ENCODE data around the gene BMF.

Gene BMF

DNA sequence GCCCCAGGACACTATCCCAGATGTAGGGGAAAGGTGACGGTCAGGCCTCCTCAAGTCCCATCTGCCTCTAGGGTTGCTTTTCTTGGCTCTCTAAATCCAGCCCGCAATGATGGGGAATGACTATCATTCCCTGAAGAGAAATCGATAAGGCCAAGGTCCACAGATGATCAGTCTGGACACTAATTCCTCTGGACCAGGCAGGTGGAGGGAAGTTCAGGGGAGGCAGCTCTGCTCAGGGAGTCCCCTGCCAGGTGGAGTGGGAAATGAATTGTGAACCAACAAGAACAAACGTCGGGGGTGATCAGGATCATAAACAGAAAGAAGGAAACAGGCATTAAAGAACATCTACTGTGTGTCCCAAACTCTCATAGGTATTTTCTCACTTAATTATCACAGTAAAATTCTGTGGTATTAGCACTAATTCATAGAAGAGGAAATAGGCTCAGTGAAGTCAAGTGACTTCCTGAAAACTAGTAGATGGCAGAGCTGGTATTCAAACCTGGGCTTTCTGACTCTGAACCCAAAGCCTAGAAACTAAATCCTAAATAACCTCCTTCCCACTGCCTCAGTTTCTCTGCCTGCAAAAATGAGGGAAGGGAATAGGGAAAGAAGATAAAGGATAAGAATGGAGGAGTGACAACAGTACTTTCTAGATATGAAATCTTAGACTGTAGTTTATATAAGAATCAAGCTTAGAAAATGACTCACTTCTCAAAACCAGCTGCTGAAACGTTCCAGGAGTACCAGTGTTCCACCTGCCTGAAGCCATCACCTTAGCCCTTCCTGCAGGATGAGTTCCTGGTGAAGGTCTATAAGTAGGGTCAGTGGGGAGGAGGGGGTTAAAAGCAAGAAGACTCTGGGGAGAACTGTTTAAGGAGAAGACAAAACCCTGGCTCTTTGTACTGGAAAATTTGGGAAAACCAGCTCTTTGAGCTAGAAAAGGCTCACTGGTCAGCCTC lies 7.5 kb downstream of the BMF start:
- Mint-ChIP-seq H3K27me3 (no peaks in the 10 kb centered on the region), H3K4me1 (peaks cover 91% of the 10 kb centered on the region), H3K36me3 (ENCODE audit: low read depth) (no peaks in the 10 kb centered on the region), H3K9me3 (no peaks in the 10 kb centered on the region), H3K27ac (peak overlapping the region; percentile 78), H3K4me3 (peak overlapping the region; percentile 49)
- ATAC-seq, result no peak
- DNase-seq, result no peak

DNA sequence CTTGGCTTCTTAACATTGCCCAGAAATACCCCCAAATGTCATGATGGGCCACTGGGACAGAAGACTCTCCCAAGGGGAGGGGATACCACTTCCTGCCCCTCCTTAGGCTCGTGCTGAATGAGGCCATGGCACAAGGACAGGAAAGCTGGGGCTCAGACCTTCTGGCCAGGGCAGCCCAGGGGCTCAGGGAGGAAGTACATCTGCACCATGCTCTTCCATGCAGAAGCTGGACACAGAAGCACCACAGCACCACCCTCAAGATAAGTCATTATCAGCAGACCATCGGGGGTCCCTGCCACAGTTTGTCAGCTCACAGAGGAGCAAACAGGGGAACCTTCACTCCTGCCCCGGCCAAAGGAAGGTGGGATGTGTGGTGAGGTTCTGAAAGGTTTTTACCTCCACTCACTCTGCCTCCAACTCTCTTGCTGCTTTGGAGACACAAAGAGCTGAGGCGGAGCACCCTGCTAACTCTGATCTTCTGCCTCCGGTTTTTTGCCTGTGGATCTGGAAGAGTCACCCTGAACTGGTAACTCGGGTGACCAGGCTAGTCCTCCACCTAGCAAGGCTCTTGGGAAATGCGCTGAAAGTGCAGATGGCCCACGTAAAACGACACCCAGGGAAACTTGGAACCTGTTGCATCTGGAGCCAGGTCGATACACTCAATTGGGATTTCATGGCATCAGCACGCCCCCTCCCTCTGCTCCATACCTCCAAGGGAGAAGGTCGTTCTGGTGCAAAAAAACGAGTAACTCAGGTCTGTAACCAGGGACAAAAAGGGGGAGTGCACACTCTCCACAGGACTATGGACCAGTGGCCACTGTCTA lies 8.3 kb downstream of the BMF start:
- no peak for ATAC-seq
- Mint-ChIP-seq H3K4me3 (no peak overlapping the region), H3K9me3 (no peaks in the 10 kb centered on the region), H3K27ac (peak overlapping the region; percentile 99), H3K36me3 (ENCODE audit: low read depth) (no peaks in the 10 kb centered on the region), H3K27me3 (no peaks in the 10 kb centered on the region), H3K4me1 (peaks cover 91% of the 10 kb centered on the region)
- DNase-seq, result no peak

DNA sequence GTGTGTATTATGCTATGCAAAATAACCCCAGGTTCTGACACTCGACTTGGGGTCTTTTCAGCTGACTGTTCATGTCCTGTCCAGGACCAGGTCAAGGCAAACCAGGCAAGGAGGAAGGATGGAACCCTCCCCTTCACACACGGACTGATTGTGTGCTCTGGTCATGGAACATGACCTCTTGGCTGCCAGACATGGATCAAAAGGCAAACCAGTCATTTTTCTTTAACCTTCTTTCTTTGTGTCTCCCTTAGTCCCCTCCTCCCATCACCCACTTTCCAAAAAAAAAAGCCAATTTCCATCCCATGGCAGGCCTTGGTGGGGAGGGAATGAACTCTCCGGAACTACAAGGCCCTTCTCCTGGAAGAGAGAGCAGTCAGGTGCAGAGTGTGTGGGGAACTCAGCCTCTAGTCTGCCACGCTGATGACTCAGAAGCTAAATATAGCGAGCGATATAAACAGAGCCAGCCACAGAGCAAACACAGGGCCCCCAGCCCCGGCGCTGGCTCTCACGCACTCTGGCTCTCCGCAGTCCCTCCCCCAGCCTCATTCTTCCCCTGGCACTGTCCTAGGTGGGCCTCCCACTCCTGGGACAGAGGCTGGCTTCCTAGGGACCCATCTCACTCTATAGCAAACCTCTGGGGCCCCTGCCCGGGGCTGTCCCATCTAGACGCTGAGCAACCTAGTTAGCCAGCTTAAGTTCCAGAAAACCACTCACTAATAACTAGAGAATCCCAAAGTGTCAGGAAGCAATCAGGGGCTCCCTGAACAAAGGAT lies 10.0 kb downstream of the BMF start:
- no peaks in the 10 kb centered on the region for H3K27me3 Mint-ChIP-seq
- peaks cover 83% of the 10 kb centered on the region for H3K4me1 Mint-ChIP-seq
- H3K36me3 Mint-ChIP-seq (ENCODE audit: low read depth), result no peaks in the 10 kb centered on the region
- H3K27ac Mint-ChIP-seq, result peak overlapping the region; percentile 99
- peak; percentile 77 for DNase-seq
- ATAC-seq, result peak; percentile 96
- H3K4me3 Mint-ChIP-seq, result peak overlapping the region; percentile 70
- no peaks in the 10 kb centered on the region for H3K9me3 Mint-ChIP-seq

DNA sequence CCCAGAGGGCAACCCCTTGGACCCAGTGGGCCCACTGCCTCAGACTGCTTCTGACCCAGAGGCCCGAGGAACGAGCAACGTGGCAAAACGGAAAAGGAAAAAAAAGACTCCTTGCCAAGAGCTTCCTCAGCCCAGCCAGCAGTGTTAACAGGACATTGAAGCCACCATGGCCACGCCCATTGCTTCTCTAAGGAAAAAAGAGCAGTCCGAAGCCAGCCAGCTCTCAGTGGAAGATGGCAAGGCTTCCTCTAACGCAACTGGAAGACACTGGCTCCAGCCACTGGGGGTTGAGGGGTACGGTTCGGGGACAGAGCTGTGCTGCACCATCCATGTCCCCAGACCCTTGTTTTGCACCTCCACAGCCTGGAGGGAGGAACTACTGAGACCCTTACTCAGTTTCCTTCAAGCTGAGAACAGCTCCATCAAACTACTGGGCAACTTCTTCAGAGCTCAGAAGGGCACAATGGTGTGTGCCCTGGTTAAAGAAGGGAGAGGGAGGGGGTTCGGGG lies 10.7 kb downstream of the BMF start:
- DNase-seq, result no peak
- Mint-ChIP-seq H3K9me3 (no peaks in the 10 kb centered on the region), H3K27ac (peak overlapping the region; percentile 99), H3K4me3 (peak overlapping the region; percentile 70), H3K36me3 (ENCODE audit: low read depth) (no peaks in the 10 kb centered on the region), H3K27me3 (no peaks in the 10 kb centered on the region), H3K4me1 (peaks cover 83% of the 10 kb centered on the region)
- no peak for ATAC-seq

DNA sequence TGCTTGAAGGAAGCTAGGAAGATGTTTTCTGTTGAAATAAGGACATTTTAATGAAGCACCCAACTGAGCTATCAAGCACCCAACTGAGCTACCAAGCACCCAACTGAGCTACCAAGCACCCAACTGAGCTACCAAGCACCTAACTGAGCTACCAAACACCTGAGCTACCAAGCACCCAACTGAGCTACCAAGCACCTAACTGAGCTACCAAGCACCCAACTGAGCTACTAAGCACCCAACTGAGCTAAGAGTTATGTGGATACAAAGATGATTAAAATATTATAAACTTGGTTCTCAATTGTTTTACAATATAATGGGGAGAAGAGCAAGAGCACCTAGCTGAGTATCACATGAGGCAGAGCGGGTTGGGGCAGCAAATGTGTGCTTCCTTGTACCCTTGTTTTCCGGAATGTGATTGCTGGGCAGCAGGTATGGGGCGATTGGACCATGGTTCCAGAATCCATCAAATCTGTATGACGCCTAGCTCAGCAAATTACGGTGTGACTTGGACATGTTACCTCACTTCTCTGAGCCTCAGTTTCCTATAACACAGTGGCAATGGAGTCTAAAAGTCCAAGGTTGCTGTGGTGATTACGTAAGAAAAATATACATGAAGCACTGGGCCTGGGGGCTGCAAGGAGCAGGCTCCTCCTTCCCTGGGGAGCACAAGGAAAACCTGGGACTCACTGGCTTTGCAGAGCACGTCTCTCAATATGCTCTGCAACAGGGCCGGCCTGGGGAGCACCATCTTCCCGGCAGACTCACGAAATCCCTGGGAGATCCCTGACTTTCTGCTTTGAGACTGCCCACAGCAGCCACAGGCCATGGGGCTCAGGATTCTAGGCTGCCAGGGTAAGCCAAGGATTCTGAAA lies 11.3 kb downstream of the BMF start:
- no peak for DNase-seq
- H3K9me3 Mint-ChIP-seq, result no peaks in the 10 kb centered on the region
- no peak for ATAC-seq
- H3K4me1 Mint-ChIP-seq, result peaks cover 79% of the 10 kb centered on the region
- H3K27me3 Mint-ChIP-seq, result no peaks in the 10 kb centered on the region
- no peaks in the 10 kb centered on the region for H3K36me3 Mint-ChIP-seq (ENCODE audit: low read depth)
- peak overlapping the region; percentile 99 for H3K27ac Mint-ChIP-seq
- no peak overlapping the region for H3K4me3 Mint-ChIP-seq

DNA sequence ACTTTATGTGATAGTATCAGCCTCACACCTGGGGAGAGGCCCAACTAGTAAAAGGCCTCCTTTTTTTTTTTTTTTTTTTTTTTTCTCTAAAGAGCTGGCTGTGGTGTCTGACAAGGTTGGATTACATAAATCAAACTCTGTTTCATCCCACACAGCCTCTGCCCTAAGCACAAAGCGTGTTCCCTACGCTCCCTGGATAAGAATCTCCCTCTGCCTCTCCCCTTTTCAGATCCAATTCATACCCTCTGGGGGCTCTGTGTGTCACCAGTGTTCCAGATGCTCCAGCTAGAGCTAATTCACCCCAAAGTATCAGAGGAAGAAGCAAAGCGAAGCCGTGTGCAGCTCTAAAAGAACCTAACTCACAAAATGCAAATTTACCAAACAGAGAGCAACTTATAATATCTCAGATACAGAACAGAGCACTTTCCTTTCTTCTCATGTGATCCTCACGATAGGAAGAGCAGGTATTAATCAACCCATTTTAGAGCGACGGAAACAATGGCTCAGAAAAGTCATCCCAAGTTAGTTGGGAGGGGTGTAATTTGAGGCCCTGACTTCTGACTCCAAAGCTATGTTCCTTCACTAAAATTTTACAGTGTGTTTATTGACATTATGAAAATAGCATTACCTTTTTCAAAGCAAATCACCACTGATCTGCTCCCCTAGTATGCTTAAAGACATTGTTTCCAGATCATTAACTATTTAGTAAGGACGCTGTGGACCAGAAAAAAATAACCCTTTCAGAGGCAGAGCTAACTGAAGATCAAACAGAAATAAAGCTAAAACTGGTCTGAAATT lies 12.4 kb downstream of the BMF start:
- Mint-ChIP-seq H3K27me3 (no peaks in the 10 kb centered on the region), H3K4me3 (peak overlapping the region; percentile 28), H3K36me3 (ENCODE audit: low read depth) (no peaks in the 10 kb centered on the region), H3K27ac (peak overlapping the region; percentile 88), H3K9me3 (no peaks in the 10 kb centered on the region), H3K4me1 (peaks cover 70% of the 10 kb centered on the region)
- no peak for DNase-seq
- peak; percentile 9 for ATAC-seq

DNA sequence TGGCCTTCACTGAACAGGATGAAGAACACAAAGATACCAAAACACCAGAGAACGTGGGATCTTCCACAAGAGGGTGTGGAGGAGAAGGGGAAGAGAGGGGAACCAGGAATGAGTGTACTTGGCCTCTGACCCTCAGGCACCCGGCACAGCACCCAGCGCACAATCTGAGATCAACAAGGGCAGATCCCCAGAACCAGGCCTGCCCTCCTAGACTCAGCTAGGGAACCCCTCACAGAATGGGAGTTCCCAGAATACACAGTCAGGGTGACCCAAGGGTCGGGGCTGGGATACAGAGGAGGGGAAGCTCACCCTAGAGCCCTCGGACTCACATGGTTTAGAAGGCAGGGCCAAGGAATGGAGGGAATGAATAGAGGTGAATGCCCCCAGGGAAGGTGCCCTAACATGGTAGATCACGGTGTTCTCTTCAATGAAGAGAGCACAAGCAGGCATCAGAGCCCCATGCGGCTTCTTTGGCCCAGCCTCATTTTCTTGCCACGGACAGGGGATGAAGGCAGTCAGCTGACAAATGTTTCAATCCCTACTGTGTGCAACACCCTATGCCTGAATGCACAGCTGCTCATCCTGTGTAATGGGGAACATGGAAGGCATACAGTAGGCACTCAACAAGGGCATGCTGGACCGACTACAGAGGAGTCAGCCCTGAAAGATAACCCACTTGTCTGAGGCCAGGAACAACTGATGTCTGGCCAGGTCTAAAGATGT lies 13.1 kb downstream of the BMF start:
- Mint-ChIP-seq H3K27ac (peak overlapping the region; percentile 88), H3K36me3 (ENCODE audit: low read depth) (no peaks in the 10 kb centered on the region), H3K9me3 (no peaks in the 10 kb centered on the region), H3K27me3 (no peaks in the 10 kb centered on the region), H3K4me1 (peaks cover 63% of the 10 kb centered on the region), H3K4me3 (peak overlapping the region; percentile 6)
- ATAC-seq, result no peak
- no peak for DNase-seq

DNA sequence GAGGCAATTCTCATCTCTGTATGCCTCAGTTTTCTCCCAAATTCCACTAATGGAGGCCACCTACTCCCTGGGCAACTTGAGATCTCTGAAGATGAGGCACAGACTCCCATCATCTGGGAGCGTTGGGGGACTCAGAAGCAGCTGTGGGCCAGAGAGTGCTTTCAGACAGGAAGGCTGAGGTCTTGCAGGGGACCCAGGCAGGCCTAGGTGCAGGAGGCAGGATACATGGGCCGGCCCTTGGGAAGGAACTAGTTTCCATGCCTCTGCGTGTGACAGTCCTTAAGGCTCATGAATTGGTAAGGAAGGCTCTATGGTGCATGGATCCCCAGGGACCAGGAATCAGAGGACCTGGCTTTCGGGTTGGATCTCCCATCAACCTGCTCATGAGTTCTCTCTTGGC lies 14.5 kb downstream of the BMF start:
- ATAC-seq (no peak), DNase-seq (no peak)
- no peak overlapping the region for H3K4me3 Mint-ChIP-seq
- H3K36me3 Mint-ChIP-seq (ENCODE audit: low read depth), result no peaks in the 10 kb centered on the region
- H3K27me3 Mint-ChIP-seq, result no peaks in the 10 kb centered on the region
- H3K27ac Mint-ChIP-seq, result peak overlapping the region; percentile 39
- H3K9me3 Mint-ChIP-seq, result no peaks in the 10 kb centered on the region
- peaks cover 49% of the 10 kb centered on the region for H3K4me1 Mint-ChIP-seq

DNA sequence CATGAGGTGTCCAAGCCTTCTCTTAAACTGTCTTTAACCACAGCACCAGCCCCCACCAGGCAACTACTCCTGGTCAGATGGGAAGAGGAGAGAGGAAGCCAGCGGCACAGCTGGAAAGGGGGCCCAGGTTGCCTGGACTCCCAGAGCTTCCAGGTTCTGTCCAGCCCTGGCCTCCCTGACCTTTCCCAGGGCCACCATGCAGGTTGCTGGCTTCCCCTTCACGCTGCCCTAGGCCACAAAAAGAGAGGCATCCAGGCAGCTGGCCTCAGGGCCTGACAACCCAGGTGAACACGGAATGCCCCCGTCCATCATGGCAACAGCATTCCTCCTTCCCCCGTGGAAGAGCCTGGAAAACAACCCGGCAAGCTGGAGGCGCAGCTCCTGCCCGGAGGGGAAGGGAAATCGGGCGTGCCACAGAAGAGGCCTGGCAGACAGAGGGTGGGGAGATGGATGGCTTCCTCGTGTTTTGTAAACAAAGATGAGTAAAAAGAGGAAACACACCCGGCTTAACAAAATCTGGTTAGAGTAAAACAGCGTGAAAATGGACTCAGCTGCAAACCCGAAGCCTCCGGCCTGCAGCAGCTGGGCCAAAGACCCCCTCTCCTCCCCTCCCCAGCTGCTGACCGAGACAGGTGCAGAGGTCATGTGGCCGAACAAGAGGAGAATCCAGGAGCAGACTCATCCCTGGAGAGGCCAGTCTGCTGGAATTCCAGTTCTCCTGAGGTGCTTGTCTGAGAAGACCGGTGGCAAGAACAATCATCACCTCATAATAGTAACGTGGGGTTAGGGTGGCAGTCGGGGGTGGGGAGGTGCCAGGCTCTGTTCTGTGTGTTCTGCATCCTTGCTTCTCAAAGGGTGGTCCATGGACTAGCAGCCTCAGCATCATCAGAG lies 15.5 kb downstream of the BMF start:
- H3K4me1 Mint-ChIP-seq, result peaks cover 40% of the 10 kb centered on the region

DNA sequence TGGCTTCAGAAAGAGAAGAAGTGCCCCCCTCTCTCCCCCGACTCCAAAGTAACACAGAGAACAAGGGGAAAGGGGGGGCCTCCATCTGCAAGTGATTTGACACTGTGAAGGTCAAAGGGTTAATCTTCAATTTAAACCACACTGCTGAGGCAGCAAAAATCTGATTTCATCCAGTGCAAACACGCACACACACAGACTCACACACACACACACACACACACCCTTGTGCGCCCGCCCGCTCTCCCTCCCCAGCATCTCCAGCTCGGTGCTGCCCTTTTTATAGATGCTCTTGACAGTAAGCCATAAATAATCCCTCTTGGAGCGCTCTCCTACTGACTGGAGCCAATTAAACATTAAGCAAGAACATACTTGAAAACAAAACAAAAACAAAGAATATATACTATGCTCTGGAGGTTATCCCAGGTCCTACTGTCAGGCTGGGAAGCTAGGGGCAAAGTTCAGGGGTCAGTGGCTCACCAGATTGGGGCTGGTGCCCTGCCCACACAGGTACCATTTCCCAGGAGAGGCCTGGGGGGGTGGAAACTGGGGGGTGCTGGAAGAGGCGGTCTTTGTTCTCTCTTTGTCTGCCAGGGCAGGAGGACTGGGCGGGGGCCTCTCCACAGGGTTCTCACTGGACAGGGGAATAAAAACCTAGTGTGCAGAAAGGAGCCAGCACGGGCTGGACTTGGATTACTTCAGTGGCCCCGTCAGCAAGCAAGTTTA lies 16.3 kb downstream of the BMF start:
- no peak for ATAC-seq
- Mint-ChIP-seq H3K9me3 (no peaks in the 10 kb centered on the region), H3K4me3 (no peak overlapping the region), H3K27me3 (no peaks in the 10 kb centered on the region), H3K4me1 (peaks cover 32% of the 10 kb centered on the region), H3K27ac (no peak overlapping the region), H3K36me3 (ENCODE audit: low read depth) (no peaks in the 10 kb centered on the region)
- DNase-seq, result no peak

More for the DNA sequence above, 15.5 kb downstream of the BMF start:
- Mint-ChIP-seq H3K9me3 (no peaks in the 10 kb centered on the region), H3K4me3 (no peak overlapping the region), H3K36me3 (ENCODE audit: low read depth) (no peaks in the 10 kb centered on the region), H3K27me3 (no peaks in the 10 kb centered on the region), H3K27ac (no peak overlapping the region)
- ATAC-seq (no peak), DNase-seq (no peak)

DNA sequence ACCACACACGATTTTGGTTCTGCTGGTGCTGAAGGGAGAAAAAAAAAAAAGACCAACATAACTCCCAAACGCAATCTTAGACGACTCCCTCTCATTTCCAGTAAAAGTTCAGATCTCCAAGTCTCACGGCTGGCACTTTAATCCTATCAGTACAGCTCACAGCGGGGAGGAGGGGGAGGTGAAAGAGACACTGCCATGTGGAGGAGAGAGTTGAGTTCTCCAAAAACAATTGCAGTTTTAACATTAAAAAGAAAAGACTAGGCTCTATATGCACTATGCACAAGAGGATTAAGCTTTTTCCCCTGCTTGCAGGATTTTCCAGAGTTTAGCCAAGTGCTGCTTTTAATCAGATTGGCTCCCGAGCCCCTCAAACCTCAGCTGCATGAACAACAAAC lies 16.8 kb downstream of the BMF start:
- DNase-seq (no peak), ATAC-seq (no peak)
- Mint-ChIP-seq H3K4me1 (peaks cover 26% of the 10 kb centered on the region), H3K27ac (no peak overlapping the region), H3K9me3 (no peaks in the 10 kb centered on the region), H3K27me3 (no peaks in the 10 kb centered on the region), H3K4me3 (no peak overlapping the region), H3K36me3 (ENCODE audit: low read depth) (no peaks in the 10 kb centered on the region)

Measured in activated naive CD8-positive, alpha-beta T cell treated with anti-CD3 and anti-CD28 coated beads, Interleukin-2, amount 50 U/mL, for 24 hours (primary cell).